HG02678 (cell line): ENCODE results near the gene PDE9A.

Experiments
- ATAC-seq: cut with Tn5 transposase; IDR thresholded peaks from one replicate; pipeline ENCODE4 v1.9.1; 2021; ENCODE audit warnings: mild to moderate bottlenecking, moderate library complexity; ENCODE audit not compliant: unreplicated experiment

Gene PDE9A

GRCh38 chr21:42734323-42734971, 81.0 kb downstream of the PDE9A start:
- ATAC-seq, result no peak

- ATAC-seq, result no peak
These were observed 81.6 kb downstream of the PDE9A start for GRCh38 chr21:42735061-42735460.

GRCh38 chr21:42735944-42736343, 82.5 kb downstream of the PDE9A start:
- no peak for ATAC-seq

- no peak for ATAC-seq
These were observed 83.4 kb downstream of the PDE9A start for GRCh38 chr21:42736646-42737350.

- ATAC-seq, result no peak
These were observed 84.7 kb downstream of the PDE9A start for GRCh38 chr21:42737951-42738590.

GRCh38 chr21:42739061-42739931, 85.9 kb downstream of the PDE9A start:
- ATAC-seq, result no peak

GRCh38 chr21:42740405-42740909, 87.0 kb downstream of the PDE9A start:
- ATAC-seq, result no peak

- ATAC-seq, result no peak
These were observed 87.6 kb downstream of the PDE9A start for GRCh38 chr21:42741066-42741465.

- ATAC-seq, result no peak
These were observed 91.4 kb downstream of the PDE9A start for GRCh38 chr21:42744520-42745445.

GRCh38 chr21:42745511-42746239, 92.3 kb downstream of the PDE9A start:
- ATAC-seq, result no peak

- no peak for ATAC-seq
These were observed 92.8 kb downstream of the PDE9A start for GRCh38 chr21:42746240-42746592.

- ATAC-seq, result no peak
These were observed 93.3 kb downstream of the PDE9A start for GRCh38 chr21:42746593-42747275.

GRCh38 chr21:42747276-42747701, 93.9 kb downstream of the PDE9A start:
- no peak for ATAC-seq

- no peak for ATAC-seq
These were observed 94.4 kb downstream of the PDE9A start for GRCh38 chr21:42747746-42748351.

GRCh38 chr21:42748620-42749176, 95.3 kb downstream of the PDE9A start:
- no peak for ATAC-seq

- no peak for ATAC-seq
These were observed 97.5 kb downstream of the PDE9A start for GRCh38 chr21:42750737-42751530.

- ATAC-seq, result no peak
These were observed 98.4 kb downstream of the PDE9A start for GRCh38 chr21:42751866-42752265.
